H1 (cell line): ENCODE results near the gene DSTYK. TPM values are rescaled to one million over a fixed set of nuclear protein-coding genes. Genes with fewer than 3 reads are reported as not detected.

Source experiments
- CTCF ChIA-PET: fragments of 300-600 bp; sonication (Branson Sonifier 250); formaldehyde crosslinking; loops from one replicate; lab custom pipeline; 2021; ENCODE audit not compliant: partially characterized antibody; lab: Charles Lee
- POLR2A ChIA-PET: fragments of 300-600 bp; sonication (Branson Sonifier 250); formaldehyde crosslinking; loops from one replicate; lab custom pipeline; 2021; ENCODE audit warnings: inconsistent platforms; ENCODE audit not compliant: partially characterized antibody; lab: Charles Lee
- DNase-seq, 2 experiments: peaks; one replicate each; pipeline versions ENCODE4 v3.0.0 to v3.0.0-alpha.2; 2010 to 2022; ENCODE audit warnings: low spot score in 2 of 2, low read depth in 1 of 2, mixed read lengths in 1 of 2
- FAIRE-seq: peaks from 2 replicates; lab custom pipeline; 2011; peaks lifted over from hg19 to GRCh38; lab: Jason Lieb, UNC
- H2AFZ ChIP-seq: 2 replicates; pipeline ENCODE4 v1.8.1; 2012; ENCODE audit warnings: low read length, inconsistent platforms
- H2AK5ac ChIP-seq: 2 replicates; pipeline ENCODE4 v1.6.1; 2013; ENCODE audit warnings: low read depth, low read length
- H2BK120ac ChIP-seq: replicated peaks from 2 replicates; pipeline ENCODE3; 2013; ENCODE audit warnings: low read depth, low read length, inconsistent platforms
- H2BK12ac ChIP-seq: 2 replicates; pipeline ENCODE4 v1.6.1; 2013; ENCODE audit warnings: low read depth, low read length
- H2BK15ac ChIP-seq: 2 replicates; pipeline ENCODE4 v1.6.1; 2013; ENCODE audit warnings: low read length
- H2BK20ac ChIP-seq: 2 replicates; pipeline ENCODE4 v1.6.1; 2013; ENCODE audit warnings: low read length
- H2BK5ac ChIP-seq: 2 replicates; pipeline ENCODE4 v1.6.1; 2013; ENCODE audit warnings: low read depth, low read length
- H3K14ac ChIP-seq: 2 replicates; pipeline ENCODE4 v1.6.1; 2013; ENCODE audit warnings: inconsistent platforms; ENCODE audit not compliant: insufficient read length
- H3K18ac ChIP-seq: 2 replicates; pipeline ENCODE4 v1.6.1; 2013; ENCODE audit warnings: low read length; ENCODE audit errors: extremely low read depth
- H3K23ac ChIP-seq: 2 replicates; pipeline ENCODE4 v1.6.1; 2013; ENCODE audit warnings: inconsistent platforms; ENCODE audit not compliant: insufficient read length
- H3K23me2 ChIP-seq: 2 replicates; pipeline ENCODE4 v1.6.1; 2013; ENCODE audit warnings: low read depth, low read length
- H3K27ac ChIP-seq: 2 replicates; pipeline ENCODE4 v1.6.1; 2011; ENCODE audit warnings: low read depth, low read length, inconsistent platforms
- H3K27me3 ChIP-seq, 4 experiments: replicated peaks in 1 of 4; 1 replicate in 1 of 4; 2 replicates in 3 of 4; pipeline versions ENCODE4 v1.6.1 to v1.8.1; 2011 to 2013; ENCODE audit warnings: low read length in 3 of 4, mild to moderate bottlenecking in 3 of 4, inconsistent platforms in 2 of 4, mixed read lengths in 2 of 4, moderate library complexity in 1 of 4; ENCODE audit not compliant: control insufficient read depth in 3 of 4, insufficient read depth in 3 of 4; ENCODE audit errors: extremely low read depth in 1 of 4
- H3K36me3 ChIP-seq, 4 experiments: 2 replicates each; pipeline versions ENCODE4 v1.6.1 to v1.8.1; 2011 to 2013; ENCODE audit warnings: mild to moderate bottlenecking in 4 of 4, low read length in 3 of 4, moderate library complexity in 2 of 4, control low read depth in 1 of 4, inconsistent platforms in 1 of 4; ENCODE audit not compliant: insufficient read depth in 4 of 4, control insufficient read depth in 2 of 4
- H3K4ac ChIP-seq: replicated peaks from 2 replicates; pipeline ENCODE3; 2013; ENCODE audit warnings: low read length, low read depth, mixed read lengths, inconsistent platforms; ENCODE audit not compliant: insufficient read length
- H3K4me1 ChIP-seq, 4 experiments: replicated peaks in 1 of 4; 1 replicate in 1 of 4; 2 replicates in 3 of 4; pipeline versions ENCODE4 v1.6.1 to v1.8.1; 2011 to 2013; ENCODE audit warnings: low read length in 3 of 4, inconsistent platforms in 2 of 4, mixed read lengths in 1 of 4; ENCODE audit not compliant: insufficient read depth in 4 of 4, control insufficient read depth in 3 of 4
- H3K4me2 ChIP-seq, 2 experiments: 2 replicates each; pipeline versions ENCODE4 v1.6.1 to v1.8.1; 2011 to 2013; ENCODE audit warnings: low read depth in 2 of 2, low read length in 2 of 2, control low read depth in 1 of 2, inconsistent platforms in 1 of 2, mild to moderate bottlenecking in 1 of 2; ENCODE audit not compliant: insufficient read depth in 1 of 2
- H3K4me3 ChIP-seq, 4 experiments: fragments of 200-600, 300-600 bp in 1 of 4; sonication (generic), shearing (Covaris generic), sonication (Bioruptor Twin) in 1 of 4; 2 replicates each; pipeline versions ENCODE4 v1.5.1 to v1.8.1; 2011 to 2016; ENCODE audit warnings: low read length in 4 of 4, low read depth in 3 of 4, control low read depth in 2 of 4, inconsistent platforms in 2 of 4, mild to moderate bottlenecking in 2 of 4, mixed read lengths in 1 of 4, moderate library complexity in 1 of 4; ENCODE audit not compliant: insufficient read depth in 2 of 4; ENCODE audit errors: extremely low read depth in 1 of 4
- H3K56ac ChIP-seq: replicated peaks from 2 replicates; pipeline ENCODE3; 2013; ENCODE audit warnings: low read depth, mild to moderate bottlenecking, mixed read lengths, low read length, inconsistent platforms; ENCODE audit not compliant: insufficient read length
- H3K79me1 ChIP-seq: 2 replicates; pipeline ENCODE4 v1.6.1; 2013; ENCODE audit warnings: low read depth, low read length, control low read depth
- H3K79me2 ChIP-seq, 2 experiments: 2 replicates each; pipeline versions ENCODE4 v1.6.1 to v1.8.1; 2012 to 2013; ENCODE audit warnings: low read length in 2 of 2, mild to moderate bottlenecking in 2 of 2, inconsistent platforms in 1 of 2; ENCODE audit not compliant: insufficient read depth in 2 of 2, control insufficient read depth in 1 of 2
- H3K9ac ChIP-seq, 4 experiments: replicated peaks in 1 of 4; 1 replicate in 1 of 4; 2 replicates in 3 of 4; pipeline versions ENCODE4 v1.6.1 to v1.8.1; 2011 to 2013; ENCODE audit warnings: low read depth in 3 of 4, low read length in 3 of 4, control low read depth in 2 of 4, mild to moderate bottlenecking in 2 of 4, moderate library complexity in 2 of 4, inconsistent platforms in 1 of 4; ENCODE audit errors: extremely low read depth in 1 of 4
- H3K9me3 ChIP-seq, 2 experiments: 2 replicates each; pipeline versions ENCODE4 v1.6.1 to v1.8.1; 2012 to 2013; ENCODE audit warnings: mild to moderate bottlenecking in 2 of 2, moderate library complexity in 2 of 2, control low read depth in 1 of 2, inconsistent platforms in 1 of 2, low read depth in 1 of 2, low read length in 1 of 2, mixed read lengths in 1 of 2; ENCODE audit not compliant: insufficient read depth in 2 of 2
- H4K20me1 ChIP-seq, 2 experiments: replicated peaks in 1 of 2; 2 replicates each; pipeline versions ENCODE3 to v1.8.1; 2011 to 2013; ENCODE audit warnings: inconsistent platforms in 2 of 2, low read length in 2 of 2, mild to moderate bottlenecking in 1 of 2; ENCODE audit not compliant: insufficient read depth in 2 of 2, control insufficient read depth in 1 of 2
- H4K5ac ChIP-seq: 2 replicates; pipeline ENCODE4 v1.6.1; 2013; ENCODE audit warnings: low read length, low read depth, mixed read lengths, inconsistent platforms; ENCODE audit not compliant: insufficient read length
- H4K8ac ChIP-seq: 2 replicates; pipeline ENCODE4 v1.8.0; 2013; ENCODE audit warnings: mild to moderate bottlenecking, moderate library complexity, low read length, inconsistent platforms; ENCODE audit not compliant: insufficient read depth; ENCODE audit errors: extremely low read depth
- H4K91ac ChIP-seq: replicated peaks from 2 replicates; pipeline ENCODE3; 2013; ENCODE audit warnings: low read length, mixed read lengths, inconsistent platforms; ENCODE audit not compliant: insufficient read length
- CEBPB ChIP-seq: IDR thresholded peaks from 2 replicates; pipeline ENCODE4 v1.6.1; 2012; ENCODE audit warnings: low read depth, low read length
- CHD1 ChIP-seq: IDR thresholded peaks from 2 replicates; pipeline ENCODE4 v1.6.1; 2012; ENCODE audit warnings: low read depth, low read length, improper control_type of control experiment
- GABPA ChIP-seq: IDR thresholded peaks from 2 replicates; pipeline ENCODE4 v1.6.1; 2011; ENCODE audit warnings: mild to moderate bottlenecking, low read length, moderate library complexity, borderline replicate concordance; ENCODE audit not compliant: insufficient read depth
- GTF2F1 ChIP-seq: IDR thresholded peaks from 2 replicates; pipeline ENCODE4 v1.6.1; 2012; ENCODE audit warnings: low read depth, low read length, improper control_type of control experiment, borderline replicate concordance
- JUND ChIP-seq: IDR thresholded peaks from 2 replicates; pipeline ENCODE4 v1.6.1; 2011; ENCODE audit warnings: mild to moderate bottlenecking, improper control_type of control experiment, low read length
- KDM1A ChIP-seq: fragments of 200-600, 300-600 bp; sonication (generic); IDR thresholded peaks from 2 replicates; pipeline ENCODE4 v1.7.1; 2016; ENCODE audit warnings: mild to moderate bottlenecking, low read length, borderline replicate concordance
- MAFK ChIP-seq: IDR thresholded peaks from 2 replicates; pipeline ENCODE4 v1.6.1; 2012; ENCODE audit warnings: low read depth, mild to moderate bottlenecking, improper control_type of control experiment, low read length
- RAD21 ChIP-seq, 2 experiments: IDR thresholded peaks in 1 of 2; conservative IDR thresholded peaks in 1 of 2; 2 replicates each; pipeline ENCODE4 v1.6.1; 2011; ENCODE audit warnings: low read depth in 2 of 2, low read length in 2 of 2, improper control_type of control experiment in 1 of 2, inconsistent platforms in 1 of 2, mild to moderate bottlenecking in 1 of 2, moderate library complexity in 1 of 2
- RBBP5 ChIP-seq: IDR thresholded peaks from 2 replicates; pipeline ENCODE4 v1.7.1; 2012; ENCODE audit warnings: low read depth, mild to moderate bottlenecking, inconsistent platforms, low read length, moderate library complexity, borderline replicate concordance
- SP2 ChIP-seq: IDR thresholded peaks from 2 replicates; pipeline ENCODE4 v1.6.1; 2012; ENCODE audit warnings: mild to moderate bottlenecking, low read length, inconsistent platforms
- WGBS, 2 experiments: shearing (Covaris generic) in 1 of 2; methylation state at CpG; one replicate each; pipeline versions ENCODE4 v1.1.6 to v1.1.7; 2013 to 2015; ENCODE audit warnings: low lambda C conversion rate in 2 of 2, mixed read lengths in 2 of 2, inconsistent platforms in 1 of 2, low coverage in 1 of 2, missing lambda C conversion rate in 1 of 2; ENCODE audit not compliant: insufficient replicate concordance in 2 of 2, insufficient coverage in 1 of 2, insufficient read length in 1 of 2; ENCODE audit errors: extremely low coverage in 1 of 2, missing lambda C conversion rate in 1 of 2; 5-methylcytosine and 5-hydroxymethylcytosine counted together
- polyA plus RNA-seq, 7 experiments: library from polyadenylated mRNA; depleted of rRNA in 3 of 7; stranded (reverse) in 5 of 7; unstranded in 2 of 7; fragments of >200 nt in 5 of 7; fragments of 200-250 nt in 2 of 7; gene quantifications; 1 replicate in 5 of 7; 2 replicates in 1 of 7; 4 replicates in 1 of 7; pipeline versions ENCODE4 v1.2.1 to v1.2.3, GENCODE V29; 2011 to 2013; ENCODE audit warnings: missing spikeins in 2 of 7, mixed read lengths in 2 of 7
- total RNA-seq: library from RNA; stranded (reverse); fragmentation: NEBNext Ultra II Directional; extraction: Animal tissue kit (Norgen Biotek cat#: 25700); gene quantifications from 2 replicates; pipeline ENCODE4 v1.2.1, GENCODE V29; 2021
- TF ChIP-seq, protein P1 (sequence below): IDR thresholded peaks from 2 replicates; pipeline ENCODE4 v1.6.1; 2012; ENCODE audit warnings: inconsistent platforms

The DSTYK gene
- total and polyA plus RNA-seq, 2 of the 8 experiments (the other 6 are each of a cell fraction or from before 2014, with no cell fraction given) = 2.7 to 8.5 TPM

DNA sequence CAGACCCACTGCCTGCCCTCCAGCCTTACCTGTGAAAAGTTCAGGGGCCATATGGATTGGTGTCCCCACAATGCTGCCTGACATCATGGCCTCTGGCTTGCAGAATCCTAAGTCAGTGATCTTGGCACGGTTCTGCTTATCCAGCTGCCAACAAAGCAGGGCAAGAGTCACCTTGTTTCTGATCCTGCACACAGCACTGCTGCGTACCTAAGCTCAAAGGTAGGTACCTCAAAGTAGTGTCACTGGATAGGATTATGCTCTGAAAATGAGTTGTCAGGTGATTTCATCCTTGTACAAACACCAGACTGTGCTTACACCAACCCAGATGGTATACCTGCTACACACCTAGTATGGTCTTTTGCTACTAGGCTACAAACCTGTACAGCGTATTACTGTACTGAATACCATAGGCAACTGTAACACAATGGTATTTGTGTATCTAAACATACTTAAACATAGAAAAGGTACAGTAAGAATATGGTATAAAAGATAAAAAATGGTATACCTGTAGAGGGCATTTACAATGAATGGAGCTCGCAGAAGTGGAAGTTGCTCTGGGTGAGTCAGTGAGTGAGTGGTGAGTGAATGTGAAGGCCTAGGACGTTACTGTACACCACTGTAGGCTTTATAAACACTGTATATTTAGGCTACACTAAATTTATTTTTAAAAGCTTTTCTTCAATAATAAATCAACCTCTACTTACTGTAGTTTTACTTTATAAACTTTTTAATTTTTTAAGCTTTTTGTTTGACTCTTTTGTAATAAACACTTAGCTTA, 60.7 kb downstream of the DSTYK start:
- Histone ChIP-seq H2BK120ac (no peak overlapping the region), H4K91ac (no peak overlapping the region), H3K18ac (no peak overlapping the region), H2AFZ (no peak overlapping the region), H3K4me1 (peaks cover 0 to 3% (median 0%) of the 10 kb centered on the region in 4 experiments; a peak in 1 of 7 replicates), H3K14ac (no peak overlapping the region), H3K79me1 (no peaks in the 10 kb centered on the region), H2BK12ac (no peak overlapping the region), H2AK5ac (no peak overlapping the region), H4K5ac (no peak overlapping the region), H3K9ac (no peak overlapping the region), H3K4me3 (no peak overlapping the region), H3K9me3 (peaks cover 3 to 6% of the 10 kb centered on the region in 2 experiments), H2BK5ac (no peak overlapping the region), H2BK20ac (no peak overlapping the region), H3K4ac (no peak overlapping the region), H3K23me2 (no peaks in the 10 kb centered on the region), H4K20me1 (no peaks in the 10 kb centered on the region), H3K27me3 (no peaks in the 10 kb centered on the region), H3K23ac (no peak overlapping the region), H4K8ac (no peak overlapping the region), H2BK15ac (no peak overlapping the region), H3K36me3 (peaks cover 3 to 23% (median 12%) of the 10 kb centered on the region in 4 experiments; a peak in 7 of 8 replicates), H3K27ac (no peak overlapping the region), H3K56ac (no peak overlapping the region), H3K79me2 (no peaks in the 10 kb centered on the region), H3K4me2 (no peak overlapping the region)
- TF ChIP-seq JUND = no peak
- TF ChIP-seq, protein P1, sequence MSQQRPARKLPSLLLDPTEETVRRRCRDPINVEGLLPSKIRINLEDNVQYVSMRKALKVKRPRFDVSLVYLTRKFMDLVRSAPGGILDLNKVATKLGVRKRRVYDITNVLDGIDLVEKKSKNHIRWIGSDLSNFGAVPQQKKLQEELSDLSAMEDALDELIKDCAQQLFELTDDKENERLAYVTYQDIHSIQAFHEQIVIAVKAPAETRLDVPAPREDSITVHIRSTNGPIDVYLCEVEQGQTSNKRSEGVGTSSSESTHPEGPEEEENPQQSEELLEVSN = no peak
- no peak for TF ChIP-seq SP2
- TF ChIP-seq RBBP5 = no peak
- no peak for TF ChIP-seq RAD21 (IDR thresholded peaks at IDR 0.05 in 1 of 2, conservative IDR thresholded peaks at IDR 0.05 in 1 of 2; ENCODE audit: low read depth in 2 of 2, low read length in 2 of 2)
- no peak for TF ChIP-seq KDM1A
- no peak for TF ChIP-seq CEBPB
- no peak for TF ChIP-seq GTF2F1
- TF ChIP-seq MAFK = no peak
- no peak for TF ChIP-seq GABPA
- TF ChIP-seq CHD1 = no peak
- FAIRE-seq (no peak), DNase-seq (no peak)
- ChIA-PET CTCF (interaction anchor here (1.1 to 3.4 kb wide), 6 partner anchors 10 to 104 kb away, joined by 3 to 35 read pairs (median 4); partner anchors contain the start of gene TMEM81), POLR2A (interaction anchor here (0.6 kb wide), 1 partner anchor 29 kb away, joined by 3 read pairs; the partner anchor contains the start of gene RBBP5)
- WGBS, 2 experiments = 90% methylated on average over 5 of the region's 5 CpGs; no CpG with 5 or more reads in 1 of the 2 experiments
